T-helper 1 cell treated with Interleukin-12 subunit alpha and Interleukin-12 subunit beta and Interleukin-4 antibody, amounts not matched to agents 30 ng/mL and 1 ng/mL, for 36 hours (primary cell): Measurements from ENCODE around the gene ADAMTSL5. TPM values are rescaled to one million over a fixed set of nuclear protein-coding genes. Genes with fewer than 3 reads are reported as not detected.
"Not testable (repeated sequence)": the region's sequence is repeated elsewhere in the genome, so short reads cannot be mapped to it uniquely, and the experiment has no call there.

ENCODE experiments used
- intact Hi-C: fragments of 100-400 bp; cut with micrococcal nuclease; formaldehyde crosslinking; loops from one replicate; pipeline ENCODE4 v1.15.1; 2024
- total RNA-seq: library from RNA; stranded (reverse); gene quantifications from 2 replicates; pipeline ENCODE4 v1.2.3, GENCODE V29; 2022

The ADAMTSL5 gene
- total RNA-seq, 1 donor from 2014 or later: 2.5 TPM

DNA sequence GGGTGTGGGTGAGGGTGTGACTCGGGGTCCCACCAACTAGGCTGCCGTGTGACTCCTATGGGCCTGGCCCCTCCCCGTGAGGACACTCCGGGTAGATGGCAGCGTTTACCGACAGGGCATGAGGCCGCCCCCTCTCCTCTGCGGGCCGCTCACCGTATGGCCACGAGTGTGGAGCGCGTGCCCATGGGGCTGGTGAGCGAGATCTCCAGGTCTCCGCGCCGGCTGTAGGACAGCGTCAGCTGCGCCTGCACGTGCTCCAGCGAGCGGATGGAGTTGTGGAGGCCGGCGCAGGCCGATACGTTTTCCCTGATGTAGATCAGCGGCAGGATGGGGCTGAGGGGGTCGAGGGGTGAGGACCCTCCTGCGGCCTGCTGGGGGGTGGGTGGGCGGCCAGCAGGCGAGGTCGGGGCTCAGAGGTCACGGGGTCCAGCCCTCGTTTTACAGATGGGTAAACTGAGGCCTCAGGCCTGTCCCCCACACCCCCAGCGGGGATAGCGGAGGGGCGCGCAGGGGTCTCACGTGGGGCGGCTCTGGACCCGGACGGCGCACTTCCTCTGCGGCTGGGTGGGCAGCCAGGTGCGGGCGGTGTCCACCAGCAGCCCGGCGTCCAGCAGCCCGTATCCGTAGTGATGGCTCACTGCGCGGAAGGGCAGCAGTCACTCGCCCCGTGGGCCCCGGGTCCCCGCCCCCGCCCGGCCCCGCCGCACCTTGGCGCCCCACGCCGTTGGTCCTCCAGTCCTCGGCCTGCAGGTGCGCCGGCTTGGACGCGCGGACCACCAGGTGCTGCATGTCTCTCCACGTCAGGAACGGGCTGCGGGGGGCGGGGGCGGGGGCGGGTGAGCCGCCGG is 29.5 kb downstream of the ADAMTSL5 start:
- intact Hi-C loops: no loop called here

DNA sequence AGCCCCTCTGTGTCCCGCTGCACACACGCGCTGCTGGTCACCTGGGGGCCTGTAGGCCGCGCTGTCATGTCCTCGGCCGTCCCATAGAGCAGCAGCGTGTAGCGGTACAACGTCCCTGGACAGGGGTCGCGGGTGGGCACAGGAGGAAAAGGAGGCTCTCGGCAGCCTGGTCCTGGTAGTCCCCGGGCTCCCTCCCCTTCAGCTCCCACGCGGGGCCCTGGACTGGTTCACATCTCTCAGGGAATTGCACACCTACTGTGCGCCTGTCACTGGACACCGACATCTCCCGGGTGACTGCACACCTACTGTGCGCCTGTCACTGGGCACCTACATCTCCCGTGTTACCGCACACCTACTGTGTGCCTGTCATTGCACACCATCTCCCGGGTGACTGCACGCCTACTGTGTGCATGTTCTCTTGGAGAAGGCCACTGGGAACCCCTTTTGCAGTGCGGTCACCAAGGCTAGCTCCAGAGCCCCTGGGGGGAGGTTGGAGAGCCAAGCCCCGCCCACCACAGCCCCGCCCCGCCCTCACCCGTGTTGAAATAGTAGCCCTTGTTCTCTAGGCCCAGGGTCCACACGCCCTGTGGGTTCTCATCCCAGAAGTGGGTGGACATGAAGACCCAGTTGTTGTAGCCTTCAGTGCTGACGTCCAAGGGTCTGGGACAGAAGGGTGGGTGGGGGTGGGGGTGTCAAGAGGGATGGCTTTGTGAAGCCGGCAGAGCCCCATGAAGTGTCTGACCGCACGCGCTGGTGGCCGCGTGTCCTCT is 30.3 kb downstream of the ADAMTSL5 start:
- intact Hi-C loops: no loop called here

DNA sequence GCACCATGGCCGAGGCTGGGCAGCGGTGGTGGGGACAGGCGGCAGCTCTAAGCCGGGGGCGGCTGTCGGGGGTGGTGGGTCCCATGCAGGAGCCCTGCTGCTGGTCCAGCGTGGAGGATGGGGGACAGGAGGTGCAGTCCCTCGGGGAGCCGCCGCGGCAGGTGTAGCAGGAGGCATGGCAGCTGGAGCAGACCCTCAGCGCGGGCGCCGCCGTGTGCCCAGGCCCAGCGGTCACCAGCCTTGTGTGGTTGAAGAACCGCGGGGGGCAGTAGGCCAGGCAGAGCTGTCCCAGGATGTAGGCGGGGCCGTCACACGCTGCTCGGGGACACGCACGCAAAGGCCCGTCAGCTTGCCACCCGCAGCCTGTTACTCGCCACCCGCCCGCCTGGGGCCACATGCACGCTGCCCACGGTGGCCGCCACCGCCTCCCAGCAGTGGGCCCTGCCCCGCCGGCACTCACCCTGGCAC is 30.9 kb downstream of the ADAMTSL5 start:
- intact Hi-C loops: no loop called here

DNA sequence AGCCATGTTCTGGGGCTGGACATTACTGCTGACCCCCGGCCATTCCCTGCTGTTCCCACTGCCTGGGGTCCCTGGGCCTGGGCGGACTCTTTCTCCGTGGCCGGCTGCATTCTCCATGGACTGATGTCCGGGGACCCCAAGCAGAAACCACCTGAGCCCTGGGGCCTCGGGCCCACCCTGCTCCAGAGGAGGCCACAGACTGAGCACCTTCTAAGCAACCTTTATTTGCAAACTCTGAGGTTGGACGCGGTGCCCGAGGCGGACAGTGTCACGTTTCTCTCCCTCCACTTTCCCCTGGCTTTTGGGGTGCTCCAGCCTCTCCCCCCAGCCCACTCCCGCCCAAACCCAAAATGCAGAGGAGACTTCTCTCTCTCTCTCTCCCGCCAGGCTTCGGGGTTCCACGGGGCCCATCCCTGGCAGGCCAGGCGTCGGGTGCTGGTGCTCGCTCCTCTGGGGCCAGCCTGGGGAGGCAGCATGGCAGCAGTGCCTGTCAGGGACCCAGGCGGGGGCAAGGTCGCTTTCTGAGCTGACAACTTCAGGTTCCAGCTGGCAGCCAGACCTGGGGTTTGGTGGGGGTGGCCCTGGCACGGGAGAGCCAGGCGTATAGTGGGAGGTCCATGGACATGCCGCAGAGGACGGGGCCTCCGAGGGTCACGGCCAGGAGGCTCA is 31.5 kb downstream of the ADAMTSL5 start:
- intact Hi-C loops: no loop called here

DNA sequence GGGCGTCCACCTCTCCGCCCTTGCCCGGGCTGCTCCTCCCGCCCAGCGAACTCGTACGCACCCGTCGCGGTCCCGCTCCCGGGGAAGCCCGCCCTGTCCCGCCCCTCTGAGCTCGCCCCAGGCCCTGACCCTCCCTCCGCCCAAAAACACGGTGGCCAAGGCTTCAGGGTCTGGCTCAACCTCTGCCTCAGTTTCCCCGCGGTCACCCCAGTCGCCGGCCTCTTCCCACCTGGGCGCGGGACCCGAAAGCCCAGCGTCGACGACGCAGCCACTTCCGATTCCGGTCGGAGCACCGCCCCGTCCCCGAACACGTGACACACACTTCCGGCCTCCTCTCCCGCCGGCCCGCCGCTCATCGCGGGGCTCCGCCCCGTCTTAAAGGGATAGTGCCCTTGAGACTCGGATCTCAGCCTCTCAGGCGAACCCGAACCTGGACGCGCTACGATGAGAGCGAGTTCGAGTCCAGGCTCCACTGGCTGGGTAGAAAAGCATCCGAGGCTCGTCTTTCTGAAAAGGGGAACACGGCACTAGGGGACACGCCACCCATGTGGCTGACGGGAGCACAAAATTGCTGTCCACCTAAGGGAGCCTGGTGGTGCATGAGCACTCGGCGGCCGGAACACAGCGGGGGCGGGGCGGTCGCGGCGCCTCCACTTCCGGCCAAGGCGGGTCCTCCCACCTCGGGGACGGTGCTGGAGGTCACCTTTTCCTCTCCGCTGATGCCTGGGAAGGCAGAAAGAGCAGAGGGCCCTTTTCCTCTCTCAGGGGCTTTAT is 33.7 kb downstream of the ADAMTSL5 start, which contains the start of gene C19orf25:
Gene C19orf25 (minus strand): TSS at position 282 of the 774 bp plus-strand sequence. CDS start 312 bp downstream, outside the sequence.
- intact Hi-C loops: loop anchor here (1.0 to 2.0 kb wide), 4 partner anchors 11 to 174 kb away; partner anchors contain the start of genes PCSK4 and RPS15

DNA sequence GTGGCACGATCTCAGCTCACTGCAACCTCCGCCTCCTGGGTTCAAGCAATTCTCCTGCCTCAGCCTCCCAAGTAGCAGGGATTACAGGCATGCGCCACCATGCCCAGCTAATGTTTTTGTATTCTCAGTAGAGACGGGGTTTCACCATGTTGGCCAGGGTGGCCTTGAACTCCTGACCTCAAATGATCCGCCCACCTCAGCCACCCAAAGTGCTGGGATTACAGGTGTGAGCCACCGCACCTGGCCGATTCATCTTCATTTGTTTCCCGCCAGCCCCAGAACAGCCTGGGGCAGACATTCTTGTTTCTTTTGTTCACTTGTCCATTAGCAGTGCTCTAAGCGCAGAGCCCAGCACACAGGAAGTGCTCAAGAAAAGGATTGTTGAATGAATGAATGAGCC is 35.8 kb downstream of the ADAMTSL5 start:
- intact Hi-C loops: not testable (repeated sequence)

DNA sequence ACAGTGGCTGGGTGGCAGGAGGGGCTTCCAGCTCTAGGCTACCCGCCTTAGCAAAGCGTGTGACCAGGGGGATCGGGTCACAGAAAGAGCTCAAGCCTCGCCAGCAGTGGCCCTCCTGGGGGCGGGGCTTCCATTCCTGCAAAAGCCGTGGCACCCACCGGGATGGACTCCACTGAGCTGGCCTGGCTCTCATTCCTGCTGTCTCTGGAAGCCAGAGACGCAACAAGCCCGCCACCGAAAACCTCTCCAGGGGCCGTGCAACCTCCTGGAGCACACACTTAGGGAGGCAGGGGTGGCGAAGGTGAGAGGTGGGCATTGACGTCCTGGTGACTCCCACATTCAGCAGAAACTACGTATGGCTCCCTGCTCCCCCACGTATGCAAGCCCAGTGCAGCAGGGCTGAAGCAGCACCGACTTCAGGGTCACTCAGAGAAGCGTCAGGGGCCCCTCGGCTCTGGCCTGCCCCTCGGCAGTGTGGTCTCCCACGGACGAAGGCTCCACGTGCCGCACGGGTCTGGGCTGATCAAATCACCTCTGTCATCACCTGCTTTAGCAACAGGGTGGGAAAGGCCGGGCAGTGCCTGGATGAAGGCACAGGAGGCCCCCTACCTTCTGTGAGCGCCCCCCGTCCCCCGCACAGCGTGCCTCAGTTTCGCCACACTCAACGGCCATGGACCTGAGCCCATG is 36.9 kb downstream of the ADAMTSL5 start:
- intact Hi-C loops: no loop called here

DNA sequence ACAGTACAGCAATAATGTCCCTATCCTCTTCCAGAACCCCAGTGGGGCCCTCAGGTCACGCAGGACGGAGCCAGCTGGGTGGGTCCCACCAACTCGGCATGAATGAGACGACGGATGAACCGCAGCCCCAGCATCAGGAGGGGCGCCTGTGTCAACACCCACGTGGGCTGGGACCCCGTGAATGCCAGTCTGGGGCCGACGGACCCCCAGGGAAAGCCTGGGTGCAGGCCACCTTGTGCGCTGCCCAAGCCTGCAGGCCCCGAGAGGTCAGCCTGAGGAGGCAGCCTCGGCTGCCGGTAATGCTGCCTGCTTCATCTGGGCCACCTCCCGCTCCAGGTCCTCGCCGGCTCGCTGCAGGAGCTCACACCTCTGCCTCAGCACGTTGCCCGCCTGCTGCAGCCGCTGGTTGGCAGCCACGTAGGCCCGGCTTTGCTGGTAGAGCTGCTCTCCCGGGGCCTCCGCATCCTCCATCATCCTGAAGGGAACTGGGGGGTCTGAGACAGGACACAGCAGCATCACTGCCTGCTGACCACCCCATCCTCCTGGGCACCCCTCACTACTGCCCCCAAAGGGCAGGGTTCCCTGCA is 38.0 kb downstream of the ADAMTSL5 start:
- intact Hi-C loops: no loop called here

DNA sequence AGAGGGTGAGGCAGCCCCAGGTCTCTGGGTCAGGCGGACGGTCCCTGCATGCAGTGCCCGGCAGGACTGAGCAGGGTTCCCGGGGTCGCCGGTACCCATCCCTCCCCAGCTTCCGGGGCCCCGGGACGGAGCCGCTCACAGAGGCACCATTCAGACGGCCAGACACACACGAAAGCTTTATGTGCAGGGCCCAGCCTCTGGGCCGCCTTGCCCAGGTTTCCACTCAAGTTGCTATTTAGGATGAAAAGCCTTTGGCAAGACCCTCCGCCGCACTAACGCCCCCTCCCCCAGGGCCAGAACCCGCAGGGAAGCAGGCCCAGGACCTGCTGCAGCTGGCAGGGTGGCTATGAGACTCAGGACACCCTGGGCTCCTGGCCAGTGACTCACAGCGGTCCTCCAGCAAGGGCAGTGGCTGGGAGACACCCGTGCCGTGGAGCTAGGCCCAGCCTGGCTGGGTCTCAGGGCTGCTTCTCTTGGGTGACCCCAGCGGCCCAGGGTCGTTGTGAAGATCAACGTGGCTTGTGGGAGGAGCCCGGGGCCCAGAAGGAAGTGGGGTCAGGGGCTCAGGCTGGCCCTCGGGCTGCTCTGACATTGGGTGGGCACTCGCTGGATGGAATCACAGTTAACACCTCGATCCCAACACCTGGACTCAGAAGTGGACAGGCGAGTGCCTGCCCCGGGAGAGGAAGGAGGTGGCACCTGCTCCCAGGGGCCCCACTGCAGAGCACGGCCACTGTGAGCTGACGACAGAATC is 38.6 kb downstream of the ADAMTSL5 start:
- intact Hi-C loops: no loop called here

DNA sequence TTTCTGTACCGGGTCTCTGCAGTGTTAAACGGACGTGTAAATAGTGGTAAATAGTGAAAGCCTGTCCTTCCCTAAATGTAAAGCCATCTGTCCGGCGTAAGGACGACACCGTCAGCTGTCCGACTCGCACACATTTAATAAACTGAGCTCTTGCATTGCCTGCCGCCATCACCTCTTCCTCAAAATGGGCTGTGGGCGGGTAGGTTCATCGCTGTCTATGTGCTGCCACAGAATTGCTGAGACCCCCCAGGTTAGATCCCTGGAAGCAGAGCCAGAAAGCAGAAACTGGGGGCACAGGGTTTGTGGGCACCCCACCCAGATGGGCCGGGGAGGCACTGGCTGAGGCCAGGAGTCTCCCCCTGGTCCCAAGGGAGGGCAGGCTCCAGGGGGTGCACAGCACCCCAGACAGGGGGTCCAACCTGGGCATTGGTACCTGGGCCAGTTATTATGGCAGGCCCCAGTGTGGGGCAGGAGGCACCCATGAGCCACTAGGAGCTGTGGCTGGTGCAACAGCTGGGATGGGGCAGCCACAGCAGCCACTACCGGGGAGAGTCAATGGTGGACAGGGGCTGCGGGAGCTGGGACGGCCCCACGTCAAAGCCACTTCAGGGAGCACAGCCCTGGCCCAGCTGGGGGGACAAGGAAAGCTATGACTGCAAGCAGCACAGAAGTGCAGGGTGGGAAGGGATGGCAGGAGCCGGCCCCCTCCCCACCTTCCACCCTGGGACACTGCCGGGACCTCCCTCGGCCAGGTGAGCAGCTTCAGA is 39.6 kb downstream of the ADAMTSL5 start:
- intact Hi-C loops: no loop called here

DNA sequence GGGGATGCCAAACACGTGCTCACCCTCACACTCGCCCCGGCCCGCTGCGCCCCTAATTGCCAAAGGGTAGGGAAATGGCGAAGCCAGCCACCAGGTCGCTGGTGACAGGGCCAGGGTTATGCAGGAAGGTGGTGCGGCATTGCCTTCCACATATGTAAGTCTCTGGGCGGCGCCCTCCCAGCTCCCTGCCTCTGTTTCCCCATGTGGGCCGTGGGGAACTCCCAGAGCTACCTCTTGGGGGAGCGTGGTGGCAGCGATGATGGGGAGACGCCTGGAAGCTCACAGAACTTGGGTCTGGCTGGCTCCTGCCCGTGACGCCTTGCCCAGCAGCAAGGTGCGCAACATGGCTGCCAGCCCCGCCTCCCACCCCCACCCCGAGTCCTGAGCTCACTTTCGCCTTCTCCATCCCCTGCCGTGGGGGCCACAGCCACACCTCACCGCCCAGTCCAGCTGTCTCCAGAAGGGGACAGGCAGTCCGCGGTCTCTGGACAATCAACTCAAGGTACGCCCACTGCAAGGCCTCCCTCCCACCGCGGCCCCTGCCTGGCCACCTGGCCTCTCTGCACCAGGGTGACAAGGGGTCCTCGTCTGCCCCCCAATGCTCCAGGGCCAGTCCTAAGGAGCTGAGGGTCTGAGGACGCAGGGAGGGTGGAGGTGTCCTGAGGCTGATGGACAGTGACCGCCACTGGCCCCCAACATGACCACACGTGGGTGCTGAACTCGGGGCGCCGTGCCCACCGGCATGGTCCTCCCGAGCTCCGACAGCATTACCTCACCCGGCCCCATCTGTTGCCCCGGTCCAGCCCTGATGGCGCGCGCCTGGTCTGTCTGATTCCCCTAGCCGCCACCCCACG is 40.4 kb downstream of the ADAMTSL5 start:
- intact Hi-C loops: no loop called here

DNA sequence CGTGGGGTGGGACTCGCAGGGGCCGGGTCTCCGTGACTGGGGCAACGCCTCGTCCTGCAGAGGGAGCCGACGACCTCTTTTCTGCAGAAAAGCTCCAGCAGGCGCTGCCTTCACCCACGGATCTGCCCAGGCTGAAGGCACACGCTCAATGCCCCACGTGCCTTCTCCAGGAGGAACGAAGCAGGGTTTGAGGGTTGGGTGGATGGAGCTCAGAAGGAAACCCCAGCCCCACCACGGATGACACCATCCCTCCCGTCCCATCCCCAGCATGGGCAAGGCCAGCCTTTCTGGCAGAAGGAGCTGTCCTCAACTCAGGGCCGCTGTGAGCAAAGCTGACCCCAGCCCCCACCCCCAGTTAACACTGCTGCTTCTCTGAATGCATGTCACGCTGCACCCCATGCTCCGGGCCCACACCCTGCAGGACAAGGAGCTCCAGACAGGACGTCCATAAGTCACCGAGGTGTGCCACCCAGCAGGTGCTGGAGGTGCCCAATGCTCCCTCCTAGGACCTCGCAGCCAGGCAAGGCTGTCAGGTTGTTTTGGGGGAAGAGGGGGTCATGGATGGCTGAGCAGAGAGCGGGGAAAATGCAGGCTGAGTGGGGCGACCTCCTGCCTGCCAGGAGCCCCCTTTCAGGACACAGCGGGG is 41.2 kb downstream of the ADAMTSL5 start:
- intact Hi-C loops: loop anchor here (2.0 kb wide), 1 partner anchor 33 kb away; the partner anchor contains the start of gene RPS15

DNA sequence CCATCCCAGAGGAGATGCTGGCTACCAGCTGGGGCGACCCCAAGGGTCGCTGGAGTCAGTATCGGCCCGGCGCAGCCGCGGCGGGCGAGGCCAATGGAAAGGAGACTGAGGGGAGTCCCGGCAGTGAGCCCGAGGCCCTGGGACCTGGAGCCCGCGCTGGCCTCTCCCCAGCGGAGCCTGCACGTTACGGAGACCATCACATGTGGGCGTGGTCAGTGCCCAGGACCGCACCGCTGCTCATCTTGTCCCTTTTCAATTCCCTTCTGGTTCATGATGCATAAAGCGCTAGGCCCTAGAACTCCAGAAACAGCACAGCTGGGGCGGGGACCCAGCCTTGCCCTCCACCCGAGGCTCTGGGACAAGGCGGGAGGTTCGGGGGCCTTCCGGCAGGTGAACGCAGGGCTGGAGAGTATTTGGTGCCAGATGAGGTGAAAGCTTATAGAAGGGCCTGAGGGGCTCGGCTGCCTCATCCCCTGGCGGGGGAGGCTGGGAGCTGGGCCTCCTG is 41.8 kb downstream of the ADAMTSL5 start:
- intact Hi-C loops: loop anchor here (2.0 kb wide), 1 partner anchor 32 kb away; the partner anchor contains the start of gene RPS15

DNA sequence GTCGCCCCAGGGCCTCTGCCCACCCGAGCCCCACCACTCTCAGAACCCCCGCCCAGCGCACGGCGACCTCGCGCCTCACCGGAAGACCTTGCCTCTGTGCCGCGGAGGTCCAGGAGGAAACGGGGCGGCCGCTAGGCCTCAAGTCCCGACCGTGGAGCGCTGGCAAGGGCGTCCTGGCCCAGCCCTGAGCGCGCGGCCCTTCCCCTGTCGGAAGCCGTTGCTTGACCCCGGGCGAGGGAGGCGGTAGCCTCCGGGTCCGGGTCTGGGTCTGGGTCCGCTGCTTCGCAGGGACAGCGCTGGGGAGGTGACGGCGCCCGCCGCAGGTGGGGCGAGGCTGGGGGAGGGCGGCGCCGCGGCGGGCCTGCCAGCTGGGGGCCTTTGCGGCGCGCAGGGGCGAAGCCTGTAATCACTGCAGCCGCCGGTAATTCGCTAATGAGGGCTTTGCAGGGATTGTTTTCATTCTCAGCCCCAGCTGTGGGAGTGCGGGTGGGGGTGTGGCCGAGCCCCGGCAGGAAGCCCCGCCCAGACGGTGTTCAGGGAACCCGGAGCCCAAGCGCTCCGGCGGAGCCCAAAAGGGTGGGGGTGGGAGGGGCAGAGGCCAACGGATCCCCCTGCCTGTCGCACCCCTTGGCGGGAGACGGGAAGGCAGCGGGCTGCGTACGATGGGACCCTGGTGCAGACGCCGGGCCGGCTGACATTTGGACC is 42.4 kb downstream of the ADAMTSL5 start:
- intact Hi-C loops: loop anchor here (2.0 kb wide), 1 partner anchor 32 kb away; the partner anchor contains the start of gene RPS15

DNA sequence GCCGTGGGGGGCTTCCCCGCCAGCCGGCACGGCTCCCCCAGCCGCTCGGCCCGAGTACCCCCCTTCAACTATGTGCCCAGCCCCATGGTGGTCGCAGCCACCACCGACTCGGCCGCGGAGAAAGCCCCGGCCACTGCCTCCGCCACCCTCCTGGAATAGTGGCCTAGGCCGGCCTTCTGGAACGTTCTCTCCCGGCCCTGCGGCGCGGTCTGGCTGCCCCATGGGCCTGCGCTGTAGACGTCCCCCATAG is 42.8 kb downstream of the ADAMTSL5 start:
- intact Hi-C loops: loop anchor here (2.0 kb wide), 1 partner anchor 31 kb away; the partner anchor contains the start of gene RPS15
